Measurements from ENCODE around the gene PLXNA4.

The PLXNA4 gene

GRCh38 chr7:132560825-132561529 is 15.3 kb downstream of the PLXNA4 start:
- no peak for DNase-seq

DNA sequence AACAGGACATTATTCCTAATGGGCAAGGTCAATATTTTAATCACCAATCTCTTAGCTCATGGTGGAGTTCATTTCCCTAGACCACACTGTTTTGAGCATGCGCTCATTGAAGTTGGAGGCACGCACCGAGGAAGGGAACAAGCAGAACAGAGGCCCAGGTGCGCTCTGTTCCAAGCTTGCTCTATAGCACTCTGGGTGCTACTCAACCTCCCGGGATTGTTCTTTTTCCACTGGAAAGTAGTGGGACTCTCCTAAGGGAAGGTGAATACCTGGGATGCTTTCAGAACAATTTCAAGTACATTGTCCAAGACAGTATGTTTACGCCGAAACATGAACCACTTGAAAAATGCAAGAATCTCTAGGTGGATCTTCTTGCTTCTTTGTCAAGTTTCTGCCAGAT is 16.2 kb downstream of the PLXNA4 start:
- DNase-seq, result no peak

GRCh38 chr7:132558815-132559214 is 17.5 kb downstream of the PLXNA4 start:
- no peak for DNase-seq

DNA sequence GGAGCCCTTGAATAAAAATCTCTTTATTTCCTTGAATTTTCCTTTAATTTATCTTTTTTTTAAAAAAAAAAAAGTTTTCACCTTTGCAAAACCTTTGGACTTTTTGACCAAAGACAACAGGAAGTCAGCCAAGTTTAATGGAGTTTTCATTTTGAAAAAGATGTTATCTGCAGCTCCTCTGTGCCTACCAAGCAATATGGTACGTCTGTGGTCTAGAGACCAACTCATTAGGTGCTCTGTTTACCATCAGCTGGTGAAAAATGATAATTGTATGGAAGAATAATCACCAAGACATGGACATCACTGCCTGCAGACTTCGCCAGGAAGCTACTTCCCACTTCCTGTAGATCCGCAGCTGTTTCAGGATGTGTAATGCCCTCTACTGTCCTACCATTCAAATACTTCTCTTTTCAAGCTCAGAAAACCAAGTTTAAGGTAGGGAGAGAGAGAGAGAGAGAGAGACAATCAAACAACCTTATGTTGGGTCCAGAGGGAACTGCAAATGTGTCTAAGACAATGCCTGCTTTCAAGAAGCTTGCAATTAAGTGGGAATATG is 18.7 kb downstream of the PLXNA4 start:
- no peak for DNase-seq

DNA sequence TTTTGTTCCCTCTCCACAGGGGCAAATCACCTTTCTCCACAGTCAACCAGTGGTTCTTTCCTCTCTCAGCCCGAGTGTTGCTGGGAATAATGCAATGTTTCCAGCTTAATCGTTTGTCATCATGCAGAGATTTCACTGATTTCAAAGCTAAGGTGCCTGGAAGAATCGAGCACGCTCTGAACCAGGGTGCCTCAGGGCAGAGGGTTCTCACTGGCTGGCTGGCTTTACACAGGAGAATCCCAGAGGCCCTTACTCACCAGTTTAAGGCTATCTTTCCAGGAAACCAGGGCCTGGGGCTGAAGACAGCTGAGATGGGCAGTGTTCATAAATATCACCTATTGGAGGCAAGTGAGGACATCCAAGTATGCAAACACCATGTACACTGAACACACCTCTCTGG is 21.8 kb downstream of the PLXNA4 start:
- DNase-seq, result no peak

DNA sequence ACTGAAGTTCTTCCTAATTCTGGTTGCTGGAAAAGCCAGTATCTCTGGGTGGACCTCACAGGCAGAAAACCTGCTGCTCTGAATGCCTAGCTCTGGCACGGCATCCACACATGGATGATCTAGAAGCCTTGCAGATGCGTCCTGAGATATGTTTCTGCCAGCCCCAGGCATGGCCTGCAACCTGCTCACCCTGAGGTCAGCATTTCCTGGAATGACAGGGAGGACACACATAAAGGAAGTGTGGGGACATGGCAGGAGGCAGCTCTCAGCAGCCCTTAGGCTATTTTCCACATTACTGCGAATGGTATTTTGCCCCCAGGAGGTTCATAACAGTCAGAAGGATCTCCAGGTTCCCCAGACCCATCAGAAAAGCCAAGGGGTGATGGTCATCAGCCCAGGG is 23.2 kb downstream of the PLXNA4 start:
- no peak for DNase-seq

- no peak for DNase-seq
Measured at GRCh38 chr7:132551886-132552285, 24.4 kb downstream of the PLXNA4 start.

DNA sequence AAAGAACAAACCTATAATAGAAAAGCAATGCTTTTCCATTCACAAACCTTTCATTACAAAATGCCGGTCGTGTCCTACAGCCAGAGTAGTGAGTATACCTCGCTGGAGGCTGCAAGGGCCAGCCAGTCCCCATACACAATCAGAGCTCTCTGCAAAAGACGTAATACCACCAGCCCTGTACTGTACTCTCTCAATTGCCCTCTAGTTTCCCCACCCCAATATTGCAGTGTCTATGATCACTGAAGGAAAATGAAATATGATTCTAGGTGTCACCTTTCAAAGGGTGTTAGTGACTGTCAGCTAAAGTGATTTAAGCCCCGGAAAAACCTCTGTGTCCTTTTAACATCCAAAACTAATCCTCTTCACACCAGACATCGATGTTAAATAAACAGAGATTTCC is 24.8 kb downstream of the PLXNA4 start:
- peak; percentile 56 for DNase-seq

DNA sequence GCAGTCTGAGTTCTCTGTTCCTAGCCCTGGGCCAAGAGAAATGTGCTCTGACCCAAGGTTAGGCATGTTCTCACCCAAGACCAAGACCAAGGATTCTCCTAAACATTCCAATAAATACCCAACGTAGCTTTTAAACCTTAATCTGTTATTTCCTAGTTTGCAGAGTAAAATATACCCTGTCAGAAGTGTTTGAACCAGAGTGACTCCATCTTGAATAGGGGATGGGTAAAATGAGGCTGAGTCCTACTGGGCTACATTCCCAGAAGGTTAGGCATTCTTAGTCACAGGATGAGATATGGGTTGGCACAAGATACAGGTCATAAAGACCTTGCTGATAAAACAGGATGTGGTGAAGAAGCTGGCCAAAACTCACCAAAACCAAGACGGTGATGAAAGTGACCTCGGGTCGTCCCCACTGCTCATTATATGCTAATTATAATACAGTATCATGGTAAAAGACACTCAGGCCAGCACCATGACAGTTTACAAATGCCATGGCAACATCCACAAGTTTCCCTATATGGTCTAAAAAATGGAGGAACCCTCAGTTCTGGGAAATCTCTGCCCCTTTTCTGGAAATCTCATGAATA is 27.7 kb downstream of the PLXNA4 start:
- no peak for DNase-seq

DNA sequence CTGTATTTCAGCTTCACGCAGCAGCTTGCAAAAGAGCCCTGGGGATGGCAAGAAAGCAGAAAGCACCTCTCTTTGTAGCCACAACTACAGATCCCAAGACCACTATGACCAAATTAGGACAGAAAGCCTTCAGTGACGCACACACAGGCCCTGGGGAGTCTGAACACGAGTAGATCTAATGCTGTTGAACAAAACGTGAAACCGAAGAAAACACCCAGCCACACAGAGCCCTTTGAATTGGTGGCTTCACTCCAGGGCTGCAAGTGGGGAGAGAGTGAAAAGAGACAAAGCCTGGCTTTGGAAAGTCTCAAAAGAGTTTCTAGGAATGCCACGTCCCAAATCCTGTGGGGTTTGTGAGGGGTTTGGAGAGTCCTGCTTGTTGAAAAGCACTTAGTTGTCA is 28.4 kb downstream of the PLXNA4 start:
- no peak for DNase-seq

DNA sequence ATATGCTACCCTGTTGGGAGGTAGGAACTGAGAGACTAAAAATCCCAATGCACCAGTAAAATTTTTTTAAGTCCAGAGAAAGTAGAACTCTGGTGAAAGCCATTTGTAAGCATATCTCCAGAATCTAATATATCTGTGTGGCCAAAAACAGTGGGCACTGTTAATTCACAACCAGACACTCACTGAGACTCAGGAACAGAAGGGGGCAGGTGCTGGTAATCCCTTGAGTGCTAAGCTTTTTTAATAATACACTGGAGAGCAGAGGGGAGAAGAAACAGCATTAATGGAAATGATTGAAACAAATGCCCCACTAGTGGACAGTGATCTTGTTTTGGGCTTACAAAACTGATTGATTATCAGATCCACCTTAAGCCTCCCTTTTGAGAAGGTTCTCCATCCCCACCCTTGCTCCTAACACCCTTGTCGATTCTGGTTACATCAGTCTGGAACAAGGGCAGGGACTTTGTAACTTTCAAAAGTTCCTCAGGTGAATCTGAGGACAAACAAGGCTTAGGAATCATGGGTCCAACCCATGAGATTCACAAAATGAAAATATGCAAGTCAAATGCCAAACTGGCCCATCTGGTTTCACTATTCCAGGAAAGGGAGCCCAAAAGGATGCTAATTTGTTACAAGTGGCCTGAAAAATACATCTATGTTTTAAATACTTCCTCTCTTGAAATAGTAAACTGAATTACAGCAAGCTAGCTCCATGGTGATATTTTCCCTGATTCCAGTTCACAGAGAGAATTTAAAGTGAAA is 29.7 kb downstream of the PLXNA4 start:
- no peak for DNase-seq

- no peak for DNase-seq
Measured at GRCh38 chr7:132545756-132546155, 30.5 kb downstream of the PLXNA4 start.

- no peak for DNase-seq
Measured at GRCh38 chr7:132544999-132545398, 31.3 kb downstream of the PLXNA4 start.

DNA sequence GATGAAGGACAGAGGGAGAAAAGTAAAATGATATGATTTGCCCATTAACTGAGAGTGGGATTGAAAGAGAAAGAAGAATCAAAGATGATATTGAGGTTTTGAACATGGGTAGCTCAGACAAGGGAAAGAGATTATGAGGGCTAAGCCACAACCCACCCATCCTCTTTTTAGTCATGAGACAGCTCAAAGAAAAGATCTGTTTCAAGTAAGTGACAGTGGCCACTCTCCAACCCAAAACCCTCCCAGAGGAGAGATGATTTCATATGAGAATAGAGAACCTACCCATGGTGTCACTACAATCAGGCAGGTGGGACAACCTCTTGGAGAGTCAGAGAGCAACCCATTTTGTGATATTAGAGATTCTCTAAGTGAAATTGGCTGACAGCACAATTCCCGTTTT is 32.2 kb downstream of the PLXNA4 start:
- no peak for DNase-seq

DNA sequence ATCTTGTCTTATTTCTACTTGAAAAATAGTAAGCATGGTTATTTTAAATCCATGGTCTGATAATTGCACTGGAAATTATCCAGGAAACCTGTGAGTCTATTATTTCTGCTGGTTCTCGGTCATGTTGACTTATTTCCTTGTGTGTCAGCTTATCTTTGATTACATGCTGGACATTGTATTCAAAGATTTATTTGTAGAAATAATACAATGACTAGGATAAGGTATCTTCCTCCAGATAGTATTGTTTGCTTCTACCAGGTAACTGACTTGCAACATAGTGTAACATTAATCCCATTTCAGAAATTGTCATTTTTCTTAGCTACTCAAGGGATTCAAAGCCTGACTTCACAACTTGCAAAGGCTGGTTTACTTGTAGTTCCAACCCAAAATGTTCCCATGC is 33.4 kb downstream of the PLXNA4 start:
- DNase-seq, result no peak

- no peak for DNase-seq
Measured at GRCh38 chr7:132541656-132542055, 34.6 kb downstream of the PLXNA4 start.

GRCh38 chr7:132537456-132538145 is 38.7 kb downstream of the PLXNA4 start:
- DNase-seq, result no peak

- DNase-seq, result no peak
Measured at GRCh38 chr7:132536654-132537395, 39.4 kb downstream of the PLXNA4 start.

DNA sequence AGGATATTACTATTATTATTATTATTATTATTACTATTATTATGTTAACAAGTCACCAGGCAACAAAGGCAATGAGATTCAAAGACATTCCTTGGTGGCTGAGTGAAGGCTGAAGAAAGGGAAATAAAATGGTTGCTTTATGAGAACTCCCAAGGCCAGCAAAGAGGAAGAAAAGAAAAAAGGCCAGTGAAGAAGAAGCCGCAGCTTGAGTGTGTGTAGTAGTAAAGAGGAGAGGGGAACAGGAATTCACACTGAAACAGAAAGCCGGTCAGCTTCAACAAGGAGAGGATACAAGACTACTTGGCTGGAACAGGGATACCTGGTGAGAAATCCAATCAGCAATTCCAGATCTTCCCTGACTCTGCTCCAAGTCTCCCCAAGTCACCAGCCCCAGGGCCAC is 42.4 kb downstream of the PLXNA4 start:
- DNase-seq, result no peak

GRCh38 chr7:132532281-132532680 is 44.0 kb downstream of the PLXNA4 start:
- no peak for DNase-seq

GRCh38 chr7:132531562-132531961 is 44.7 kb downstream of the PLXNA4 start:
- no peak for DNase-seq

DNA sequence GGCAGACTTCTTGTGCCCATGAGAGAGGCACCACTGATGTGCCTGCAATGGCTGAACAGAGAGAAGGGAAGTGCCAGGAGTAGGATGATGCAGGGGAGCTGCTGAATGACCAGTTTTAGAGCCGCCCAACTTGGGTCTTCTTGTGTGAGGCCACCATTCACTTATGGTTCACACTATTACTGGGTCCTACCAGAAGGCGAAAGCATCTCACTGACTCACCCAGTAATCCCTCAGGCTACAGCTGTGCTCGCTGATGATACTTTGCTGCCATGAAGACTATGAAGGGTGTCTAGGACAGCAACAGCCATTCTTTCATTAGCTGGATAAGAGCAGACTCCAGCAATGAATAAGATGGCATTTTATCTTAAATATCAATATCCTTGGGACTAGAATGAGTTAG is 47.6 kb downstream of the PLXNA4 start:
- DNase-seq, result no peak

Measured in NCI-H1417 treated with DMSO at 0.1 percent for 48 hours (cell line).